Activated CD8-positive, alpha-beta memory T cell treated with anti-CD3 and anti-CD28 coated beads for 4 hours (primary cell): ENCODE results near the gene GSTT2.
"Not testable (repeated sequence)": the region's sequence is repeated elsewhere in the genome, so short reads cannot be mapped to it uniquely, and the experiment has no call there.

ENCODE experiments used
- DNase-seq, 2 donors: peaks; one replicate each; pipeline ENCODE4 v3.0.0-alpha.2; 2020; ENCODE audit warnings: low read depth in 2 of 2

GSTT2 gene

GRCh38 chr22:23974345-23974744, 5.6 kb upstream of the GSTT2 start, which contains the start of gene DDT:
TSS of gene DDT (minus strand) at chr22:23974441. CDS start at chr22:23974414, 27 bp downstream.
- DNase-seq, result not testable (repeated sequence)

- DNase-seq, result not testable (repeated sequence)
Observed at GRCh38 chr22:23974836-23975352, 5.0 kb upstream of the GSTT2 start.

- DNase-seq, result not testable (repeated sequence)
Observed at GRCh38 chr22:23977304-23977703, 2.6 kb upstream of the GSTT2 start.

DNA sequence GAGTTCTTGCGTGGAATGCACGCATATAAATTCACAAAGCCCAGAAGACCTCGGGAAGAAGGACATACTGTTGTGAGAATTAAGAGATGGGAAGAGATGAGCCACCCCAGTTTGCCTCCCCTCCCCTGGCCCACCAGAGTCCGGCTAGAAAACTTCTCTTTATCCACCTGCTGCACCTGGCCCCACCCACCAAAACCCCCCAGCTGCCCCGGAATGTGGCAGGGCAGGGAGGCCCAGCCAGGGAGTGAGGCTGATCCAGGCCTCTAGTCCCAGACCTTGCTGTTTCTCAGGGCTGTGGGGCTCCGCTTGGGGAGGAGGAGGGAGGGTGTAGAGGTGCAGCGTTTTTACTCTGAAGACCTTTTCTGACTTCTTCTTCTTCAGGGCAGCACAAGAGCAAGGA, 633 bp downstream of the GSTT2 start:
- not testable (repeated sequence) for DNase-seq

GRCh38 chr22:23984430-23984829, 4.5 kb downstream of the GSTT2 start:
- no peak for DNase-seq

DNA sequence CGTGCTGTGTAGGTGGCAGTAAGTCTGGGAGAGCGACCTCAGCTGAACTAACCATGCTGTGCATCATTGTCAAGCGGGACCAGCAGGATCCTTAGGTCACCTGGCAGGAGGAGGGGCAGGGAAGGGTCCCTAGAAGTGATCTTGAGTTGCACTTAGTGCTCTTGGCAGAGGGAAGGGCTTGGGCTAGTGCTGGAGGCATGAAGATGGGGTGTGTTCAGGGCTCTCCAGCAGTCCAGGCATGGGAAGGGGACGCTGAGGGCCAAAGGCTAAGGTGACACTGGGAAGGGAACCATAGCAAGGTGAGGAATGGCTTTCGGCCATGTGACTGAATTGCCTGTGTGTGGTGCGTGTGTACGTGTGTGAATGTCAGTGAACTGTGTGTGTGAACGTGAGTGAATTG, 6.2 kb downstream of the GSTT2 start:
- DNase-seq, result not testable (repeated sequence)

DNA sequence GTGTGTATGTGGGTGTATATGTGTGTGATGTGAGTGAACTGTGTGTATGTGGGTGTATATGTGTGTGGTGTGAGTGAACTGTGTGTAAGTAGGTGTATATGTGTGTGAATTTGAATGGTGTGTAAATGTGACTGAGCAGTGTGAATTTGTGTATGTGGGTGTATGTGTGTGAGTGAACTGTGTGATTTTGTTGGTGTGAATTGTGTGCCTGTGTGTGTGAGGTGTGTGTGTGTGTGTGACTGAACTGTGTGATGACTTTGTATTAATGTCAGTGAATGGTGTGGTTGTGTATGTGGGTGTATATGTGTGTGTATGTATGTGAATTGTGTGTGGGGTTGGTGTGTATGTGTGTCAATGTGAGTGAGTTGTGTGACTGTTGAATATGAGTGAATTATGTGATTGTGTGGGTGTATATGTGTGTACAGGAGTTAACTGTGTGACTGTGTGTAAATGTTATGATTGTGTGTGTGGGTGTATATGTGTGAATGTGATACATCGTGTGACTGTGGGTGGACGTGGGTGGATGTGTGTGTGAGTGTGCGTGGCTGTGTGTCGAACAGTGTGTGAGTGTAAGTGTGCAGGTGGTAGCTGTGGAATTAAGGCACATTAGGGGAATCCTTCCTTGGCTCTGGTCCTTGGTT, 6.7 kb downstream of the GSTT2 start:
- not testable (repeated sequence) for DNase-seq

DNA sequence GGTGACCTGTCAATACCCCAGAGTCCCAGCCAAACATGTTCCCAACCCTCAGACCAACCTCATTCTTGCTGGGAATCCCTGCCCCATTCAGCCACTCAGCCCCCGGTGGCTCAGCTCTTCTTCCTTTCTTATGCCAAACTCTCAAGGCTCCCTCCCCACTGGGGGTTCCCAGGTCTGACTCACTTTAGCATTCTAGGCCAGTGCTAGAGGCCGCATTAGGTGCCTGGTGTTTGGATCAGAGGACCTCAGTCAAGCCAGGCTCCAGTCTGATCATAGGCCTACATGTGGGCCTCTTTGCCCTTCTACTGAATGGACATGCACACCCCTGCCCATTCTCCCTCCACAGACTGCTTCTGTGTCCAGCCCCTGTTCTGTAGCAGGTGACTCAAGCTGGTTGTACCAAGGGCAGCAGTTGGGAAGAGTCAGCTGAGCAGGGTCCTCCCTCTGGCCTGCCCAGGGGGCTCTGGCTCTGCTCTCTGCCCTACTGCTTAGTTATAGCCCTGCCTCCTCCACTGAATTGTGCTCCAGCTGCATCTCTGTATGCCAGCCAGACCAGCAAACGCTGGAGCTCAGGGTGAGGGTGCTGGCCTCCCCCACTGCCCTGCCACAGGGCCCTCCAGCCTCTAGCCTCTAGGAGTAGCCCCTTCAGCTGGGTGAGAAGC, 9.8 kb downstream of the GSTT2 start:
- DNase-seq, result not testable (repeated sequence)

- DNase-seq, result not testable (repeated sequence)
Observed at GRCh38 chr22:23993080-23993479, 13.1 kb downstream of the GSTT2 start.

DNA sequence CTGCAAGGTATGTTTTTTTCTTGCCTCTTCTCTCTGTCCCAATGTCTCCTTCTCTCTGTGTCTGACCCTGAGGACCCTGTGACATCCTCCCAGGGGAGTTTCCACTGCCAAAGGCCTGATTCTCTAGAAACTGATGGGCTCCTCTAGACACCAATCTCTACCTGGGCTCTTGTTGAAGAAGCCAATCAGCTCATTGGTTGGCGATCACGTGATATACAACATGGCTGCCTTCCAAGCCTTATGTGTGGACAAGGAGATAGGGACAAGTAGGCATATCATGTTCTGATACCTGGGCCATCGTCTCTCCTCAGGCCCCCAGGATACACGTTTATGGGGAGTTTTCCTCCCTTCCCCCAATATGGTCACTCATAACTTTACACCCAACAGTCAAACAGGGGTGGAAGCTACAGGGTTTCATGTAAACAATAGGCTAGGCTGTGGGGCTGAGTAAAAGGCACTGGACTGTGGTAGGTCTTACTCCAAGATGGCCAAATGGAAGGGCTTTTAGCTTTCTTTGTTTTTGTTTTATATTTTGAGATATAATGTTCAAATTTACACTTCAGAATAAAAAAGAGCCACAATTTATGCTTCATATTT, 13.7 kb downstream of the GSTT2 start:
- not testable (repeated sequence) for DNase-seq

GRCh38 chr22:23997092-23997491, 17.2 kb downstream of the GSTT2 start:
- no peak for DNase-seq

DNA sequence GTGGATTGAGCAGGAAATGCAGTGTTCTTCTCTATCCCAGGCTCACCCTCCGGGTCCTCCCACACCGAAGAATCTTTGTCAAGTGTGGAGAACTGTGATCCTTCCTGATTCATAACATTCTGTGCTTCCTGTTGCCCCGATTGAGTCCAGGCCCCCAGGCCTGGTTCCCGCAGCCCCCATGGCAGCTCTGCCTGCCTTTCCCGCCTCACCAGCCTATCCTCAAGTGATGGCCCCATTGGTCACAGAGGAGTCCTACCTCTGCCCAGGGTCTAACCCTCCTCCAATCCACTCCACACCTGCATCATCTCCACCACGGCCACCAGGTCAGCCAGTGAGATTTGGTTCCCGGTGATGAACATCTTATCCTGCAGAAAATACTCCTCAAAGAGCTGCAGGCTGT, 19.8 kb downstream of the GSTT2 start:
- DNase-seq, result not testable (repeated sequence)

- no peak for DNase-seq
Observed at GRCh38 chr22:24001314-24001713, 21.4 kb downstream of the GSTT2 start.

DNA sequence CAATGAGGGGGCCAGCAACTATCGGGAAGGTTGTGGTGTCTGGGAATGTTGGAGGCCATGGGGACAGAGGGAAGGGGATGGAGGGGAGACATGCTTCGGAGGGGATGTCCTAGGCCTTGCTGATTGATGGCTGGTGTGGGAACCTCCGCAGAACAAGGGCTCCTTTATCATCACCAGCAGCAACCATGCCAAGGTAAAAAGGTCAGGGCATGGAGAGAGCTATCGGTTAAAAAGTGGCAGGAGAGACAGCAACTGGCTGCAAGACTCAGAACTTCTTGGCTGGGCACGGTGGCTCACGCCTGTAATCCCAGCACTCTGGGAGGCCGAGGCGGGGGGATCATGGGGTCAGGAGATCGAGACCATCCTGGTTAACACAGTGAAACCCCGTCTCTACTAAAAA, 22.3 kb downstream of the GSTT2 start:
- DNase-seq, result no peak

- DNase-seq, result no peak
Observed at GRCh38 chr22:24002851-24003250, 22.9 kb downstream of the GSTT2 start.

GRCh38 chr22:24003887-24004286, 24.0 kb downstream of the GSTT2 start:
- DNase-seq, result no peak

GRCh38 chr22:24005201-24005600, 25.3 kb downstream of the GSTT2 start, which contains the start of gene GSTT4:
TSS of gene GSTT4 (minus strand) at chr22:24005453. CDS start at chr22:24005356, 97 bp downstream.
- DNase-seq, result no peak

- DNase-seq, result no peak
Observed at GRCh38 chr22:24006207-24006913, 26.4 kb downstream of the GSTT2 start.

DNA sequence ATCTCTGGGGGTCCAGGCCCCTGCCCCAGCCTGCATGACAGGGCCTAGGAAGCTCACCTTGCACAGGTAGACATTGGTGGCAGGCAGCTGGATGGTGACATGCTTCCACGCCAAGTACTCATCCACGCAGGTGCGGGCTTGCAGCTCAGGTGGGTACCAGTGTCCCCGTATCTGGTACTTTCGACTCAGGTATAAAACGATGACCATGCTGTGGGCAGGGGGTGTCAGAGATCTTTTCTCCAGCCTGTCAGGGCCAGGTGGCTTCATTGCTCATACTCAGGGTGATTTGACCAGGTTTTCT, 26.9 kb downstream of the GSTT2 start:
- no peak for DNase-seq

- no peak for DNase-seq
Observed at GRCh38 chr22:24007253-24008021, 27.5 kb downstream of the GSTT2 start.

GRCh38 chr22:24008022-24008283, 28.0 kb downstream of the GSTT2 start:
- no peak for DNase-seq
